NT2/D1 (cell line): ENCODE data around the gene SDF4.

ENCODE experiments used
- YY1 ChIP-seq: IDR thresholded peaks from 2 replicates; pipeline ENCODE4 v1.6.1; 2011; ENCODE audit not compliant: insufficient read length, insufficient read depth
- ZNF274 ChIP-seq: IDR thresholded peaks from 2 replicates; pipeline ENCODE4 v1.6.1; 2011; ENCODE audit warnings: mild to moderate bottlenecking, low read depth, low read length

GRCh38 chr1:1244192-1244811, 12.5 kb upstream of the SDF4 start:
- TF ChIP-seq YY1 (no peak), ZNF274 (no peak)
